Hepatocyte (in vitro differentiated cells): ENCODE results near the gene PLEKHG5. TPM values are rescaled to one million over a fixed set of nuclear protein-coding genes. Genes with fewer than 3 reads are reported as not detected.

ENCODE experiments used
- DNase-seq: peaks from one replicate; pipeline ENCODE4 v3.0.0-alpha.2; 2016; ENCODE audit warnings: low spot score
- H2AFZ ChIP-seq: fragments of 200-600 bp; sonication (generic); 2 replicates; pipeline ENCODE4 v1.6.0; 2016; ENCODE audit warnings: antibody characterized with exemption, mild to moderate bottlenecking
- H3K27ac ChIP-seq: fragments of 200-600 bp; sonication (generic); 2 replicates; pipeline ENCODE4 v1.5.1; 2016; ENCODE audit warnings: mild to moderate bottlenecking
- H3K27me3 ChIP-seq: fragments of 200-600 bp; sonication (generic); 2 replicates; pipeline ENCODE4 v1.6.1; 2016
- H3K36me3 ChIP-seq: fragments of 200-600 bp; sonication (generic); replicated peaks from 2 replicates; pipeline ENCODE4 v1.5.1; 2016; ENCODE audit warnings: low read depth; ENCODE audit not compliant: insufficient read depth
- H3K4me1 ChIP-seq: fragments of 200-600 bp; sonication (generic); 2 replicates; pipeline ENCODE4 v1.5.1; 2016; ENCODE audit warnings: mild to moderate bottlenecking, moderate library complexity; ENCODE audit not compliant: insufficient read depth
- H3K4me2 ChIP-seq: fragments of 200-600 bp; sonication (generic); 2 replicates; pipeline ENCODE4 v1.6.0; 2016
- H3K4me3 ChIP-seq: fragments of 200-600 bp; sonication (generic); 2 replicates; pipeline ENCODE4 v1.5.1; 2016; ENCODE audit warnings: mild to moderate bottlenecking
- H3K79me2 ChIP-seq: fragments of 200-600 bp; sonication (generic); 2 replicates; pipeline ENCODE4 v1.6.0; 2017; ENCODE audit warnings: mild to moderate bottlenecking
- H3K9me2 ChIP-seq: fragments of 200-600 bp; sonication (generic); replicated peaks from 2 replicates; pipeline ENCODE4 v1.6.0; 2017; ENCODE audit warnings: mild to moderate bottlenecking; ENCODE audit not compliant: insufficient read depth
- H3K9me3 ChIP-seq: fragments of 200-600 bp; sonication (generic); 2 replicates; pipeline ENCODE4 v1.5.1; 2016; ENCODE audit warnings: low read depth, mild to moderate bottlenecking
- H4K20me1 ChIP-seq: fragments of 200-600 bp; sonication (generic); 2 replicates; pipeline ENCODE4 v1.6.0; 2016; ENCODE audit warnings: mild to moderate bottlenecking; ENCODE audit not compliant: insufficient read depth, poor library complexity, severe bottlenecking
- EZH2 ChIP-seq: fragments of 200-600 bp; sonication (generic); IDR thresholded peaks from 2 replicates; pipeline ENCODE4 v1.6.1; 2016; ENCODE audit warnings: antibody characterized with exemption, mild to moderate bottlenecking, borderline replicate concordance
- EZH2phosphoT487 ChIP-seq: fragments of 200-600 bp; sonication (generic); IDR thresholded peaks from one replicate; pipeline ENCODE4 v1.6.1; 2018; ENCODE audit warnings: antibody characterized with exemption, mild to moderate bottlenecking, low read depth, moderate library complexity; ENCODE audit not compliant: unreplicated experiment, severe bottlenecking
- WGBS: methylation state at CpG from one replicate; pipeline ENCODE4 v1.1.6; 2016; ENCODE audit warnings: low lambda C conversion rate; ENCODE audit errors: missing lambda C conversion rate; 5-methylcytosine and 5-hydroxymethylcytosine counted together
- microRNA-seq: library from miRNA; unstranded; fragments of <30 nt; microRNA quantifications from one replicate; pipeline ENCODE4, GENCODE V29; 2017
- polyA plus RNA-seq: library from polyadenylated mRNA; unstranded; fragments of >200 nt; fragmentation: Nextera tagmentation; extraction: Ambion mirVana; gene quantifications from 2 replicates; pipeline ENCODE4 v1.2.1, GENCODE V29; 2016
- small RNA-seq: library from RNA; depleted of rRNA; stranded (forward); fragments of <200 nt; gene quantifications from one replicate; pipeline ENCODE3, GENCODE V24; 2014
- total RNA-seq: library from RNA; depleted of rRNA; stranded (reverse); fragments of >200 nt; gene quantifications from 2 replicates; pipeline ENCODE4 v1.2.3, GENCODE V29; 2014
- TF ChIP-seq, protein P1 (sequence below): fragments of 200-600 bp; sonication (generic); IDR thresholded peaks from 2 replicates; pipeline ENCODE4 v1.5.1; 2016; ENCODE audit warnings: antibody characterized with exemption, mild to moderate bottlenecking; ENCODE audit not compliant: poor library complexity

Gene PLEKHG5
- total and polyA plus RNA-seq, 2 experiments from 2014 or later, result 11.5 to 13.3 TPM

DNA sequence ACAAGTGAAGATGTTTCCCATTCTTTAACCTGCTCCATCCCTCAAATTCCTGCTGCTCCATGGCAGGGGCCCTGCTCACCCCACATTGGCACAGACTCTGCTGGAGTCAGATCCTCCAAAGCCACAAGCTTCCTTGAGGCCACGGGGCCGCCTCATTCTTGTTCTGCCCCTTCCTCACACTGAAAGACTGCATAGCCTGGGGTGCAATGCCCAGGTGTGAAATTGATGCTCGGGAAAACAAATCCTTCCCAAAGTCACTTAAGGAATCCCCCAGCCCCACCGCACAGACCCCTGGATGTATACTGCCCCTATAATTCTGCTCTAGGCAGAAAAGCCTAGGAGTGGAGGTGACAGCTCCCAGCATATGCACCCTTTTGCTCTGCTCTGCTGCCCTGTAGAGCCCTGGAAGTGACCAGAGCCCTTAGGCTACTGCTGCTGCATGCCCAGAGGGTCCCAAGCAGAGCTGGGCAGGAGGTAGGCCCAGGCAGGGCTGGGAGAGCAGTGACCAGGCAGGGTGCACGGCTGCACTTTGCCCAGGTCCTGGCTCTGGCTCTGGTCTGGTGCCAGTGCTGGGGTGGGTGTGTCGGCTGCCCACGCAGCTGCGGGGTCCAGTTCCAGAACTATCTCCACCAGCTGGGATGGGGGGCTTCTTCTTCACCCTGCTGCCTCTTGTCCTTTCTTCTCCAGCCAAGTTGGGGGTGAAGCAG, 73.4 kb downstream of the PLEKHG5 start:
- Histone ChIP-seq H3K27me3 (peaks cover 74% of the 10 kb centered on the region), H3K9me3 (no peaks in the 10 kb centered on the region), H2AFZ (no peak overlapping the region), H3K4me1 (peaks cover 29% of the 10 kb centered on the region), H4K20me1 (no peaks in the 10 kb centered on the region), H3K36me3 (no peaks in the 10 kb centered on the region), H3K9me2 (no peaks in the 10 kb centered on the region), H3K4me2 (no peak overlapping the region), H3K4me3 (no peak overlapping the region), H3K27ac (no peak overlapping the region), H3K79me2 (no peaks in the 10 kb centered on the region)
- TF ChIP-seq, protein P1, sequence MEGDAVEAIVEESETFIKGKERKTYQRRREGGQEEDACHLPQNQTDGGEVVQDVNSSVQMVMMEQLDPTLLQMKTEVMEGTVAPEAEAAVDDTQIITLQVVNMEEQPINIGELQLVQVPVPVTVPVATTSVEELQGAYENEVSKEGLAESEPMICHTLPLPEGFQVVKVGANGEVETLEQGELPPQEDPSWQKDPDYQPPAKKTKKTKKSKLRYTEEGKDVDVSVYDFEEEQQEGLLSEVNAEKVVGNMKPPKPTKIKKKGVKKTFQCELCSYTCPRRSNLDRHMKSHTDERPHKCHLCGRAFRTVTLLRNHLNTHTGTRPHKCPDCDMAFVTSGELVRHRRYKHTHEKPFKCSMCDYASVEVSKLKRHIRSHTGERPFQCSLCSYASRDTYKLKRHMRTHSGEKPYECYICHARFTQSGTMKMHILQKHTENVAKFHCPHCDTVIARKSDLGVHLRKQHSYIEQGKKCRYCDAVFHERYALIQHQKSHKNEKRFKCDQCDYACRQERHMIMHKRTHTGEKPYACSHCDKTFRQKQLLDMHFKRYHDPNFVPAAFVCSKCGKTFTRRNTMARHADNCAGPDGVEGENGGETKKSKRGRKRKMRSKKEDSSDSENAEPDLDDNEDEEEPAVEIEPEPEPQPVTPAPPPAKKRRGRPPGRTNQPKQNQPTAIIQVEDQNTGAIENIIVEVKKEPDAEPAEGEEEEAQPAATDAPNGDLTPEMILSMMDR, result no peak
- TF ChIP-seq EZH2phosphoT487 (no peak), EZH2 (no peak)
- DNase-seq, result no peak
- 77% methylated on average over 8 of the region's 8 CpGs for WGBS

Small RNAs within 50 kb of the gene (microRNA-seq; reads per million reads assigned to microRNA genes)
- gene MIR4252, result not detected

Small RNAs within 50 kb of the gene (small RNA-seq; reads per million reads assigned to genes)
- gene MIR4252 (not detected), gene RNU6-731P (not detected)

Other genes with a start within 250 kb of the PLEKHG5 start
- gene HES3, start 247.5 kb downstream of the PLEKHG5 start, total RNA-seq, result not detected in 2 replicates
- not detected in 2 replicates for gene HES3, start 247.5 kb downstream of the PLEKHG5 start, polyA plus RNA-seq
- 6.9 and 9.1 TPM in 2 replicates for gene GPR153, start 230.6 kb downstream of the PLEKHG5 start, total RNA-seq
- 7.1 and 13.5 TPM in 2 replicates for gene GPR153, start 230.6 kb downstream of the PLEKHG5 start, polyA plus RNA-seq
- 20.3 and 25.8 TPM in 2 replicates for gene ACOT7, start 97.9 kb downstream of the PLEKHG5 start, total RNA-seq
- gene ACOT7, start 97.9 kb downstream of the PLEKHG5 start, polyA plus RNA-seq, result 38.1 and 39.9 TPM in 2 replicates
- 0.27 and 0.44 TPM in 2 replicates for gene HES2, start 71.7 kb downstream of the PLEKHG5 start, total RNA-seq
- gene HES2, start 71.7 kb downstream of the PLEKHG5 start, polyA plus RNA-seq, result 0.36 and 1.2 TPM in 2 replicates
- 21.4 and 31.1 TPM in 2 replicates for gene ESPN, start 66.9 kb downstream of the PLEKHG5 start, total RNA-seq
- gene ESPN, start 66.9 kb downstream of the PLEKHG5 start, polyA plus RNA-seq, result 48.4 and 65.7 TPM in 2 replicates
- gene TNFRSF25, start 25.5 kb downstream of the PLEKHG5 start, total RNA-seq, result 4.8 and 14.0 TPM in 2 replicates
- 7.1 and 16.9 TPM in 2 replicates for gene TNFRSF25, start 25.5 kb downstream of the PLEKHG5 start, polyA plus RNA-seq
- 21.6 and 25.1 TPM in 2 replicates for gene NOL9, start 62.8 kb upstream of the PLEKHG5 start, total RNA-seq
- gene NOL9, start 62.8 kb upstream of the PLEKHG5 start, polyA plus RNA-seq, result 7.8 and 13.7 TPM in 2 replicates
- not detected in 2 replicates for gene TAS1R1, start 63.6 kb upstream of the PLEKHG5 start, total RNA-seq
- gene TAS1R1, start 63.6 kb upstream of the PLEKHG5 start, polyA plus RNA-seq, result not detected in 2 replicates
- gene ZBTB48, start 88.3 kb upstream of the PLEKHG5 start, total RNA-seq, result 22.9 and 24.3 TPM in 2 replicates
- gene ZBTB48, start 88.3 kb upstream of the PLEKHG5 start, polyA plus RNA-seq, result 24.8 and 25.3 TPM in 2 replicates
- gene KLHL21, start 111.2 kb upstream of the PLEKHG5 start, total RNA-seq, result 17.7 and 20.6 TPM in 2 replicates
- gene KLHL21, start 111.2 kb upstream of the PLEKHG5 start, polyA plus RNA-seq, result 16.7 and 20.0 TPM in 2 replicates
- 10.0 and 11.4 TPM in 2 replicates for gene PHF13, start 122.1 kb upstream of the PLEKHG5 start, total RNA-seq
- gene PHF13, start 122.1 kb upstream of the PLEKHG5 start, polyA plus RNA-seq, result 9.6 and 12.5 TPM in 2 replicates
- 13.0 and 13.2 TPM in 2 replicates for gene THAP3, start 133.2 kb upstream of the PLEKHG5 start, total RNA-seq
- gene THAP3, start 133.2 kb upstream of the PLEKHG5 start, polyA plus RNA-seq, result 18.9 and 26.5 TPM in 2 replicates
- 35.3 and 47.9 TPM in 2 replicates for gene DNAJC11, start 210.1 kb upstream of the PLEKHG5 start, total RNA-seq
- 39.5 and 43.0 TPM in 2 replicates for gene DNAJC11, start 210.1 kb upstream of the PLEKHG5 start, polyA plus RNA-seq